NCI-H2107 treated with DMSO at 0.1 percent for 48 hours (cell line): Measurements from ENCODE around the gene LIMS2.

ENCODE experiments used
- DNase-seq: peaks from one replicate; lab custom pipeline; 2025; ENCODE audit not compliant: unreplicated experiment; lab: John Stamatoyannopoulos, UW

The LIMS2 gene

GRCh38 chr2:127701193-127701650 is 25.9 kb upstream of the LIMS2 start, which contains the start of gene SFT2D3:
SFT2D3 (plus strand) TSS chr2:127701497; CDS start chr2:127701529, 32 bp downstream.
- peak; percentile 83 for DNase-seq

- no peak for DNase-seq
These were observed 25.3 kb upstream of the LIMS2 start for GRCh38 chr2:127700527-127701192.

GRCh38 chr2:127698553-127699355 is 23.4 kb upstream of the LIMS2 start:
- no peak for DNase-seq

GRCh38 chr2:127697482-127698180 is 22.3 kb upstream of the LIMS2 start:
- DNase-seq = no peak

- no peak for DNase-seq
These were observed 20.5 kb upstream of the LIMS2 start for GRCh38 chr2:127695491-127696472.

GRCh38 chr2:127694986-127695385 is 19.7 kb upstream of the LIMS2 start:
- DNase-seq = no peak

GRCh38 chr2:127690696-127691095 is 15.4 kb upstream of the LIMS2 start:
- no peak for DNase-seq

GRCh38 chr2:127688405-127688804 is 13.1 kb upstream of the LIMS2 start:
- no peak for DNase-seq

- no peak for DNase-seq
These were observed 10.2 kb upstream of the LIMS2 start for GRCh38 chr2:127685410-127686080.

GRCh38 chr2:127683757-127684156 is 8.4 kb upstream of the LIMS2 start:
- DNase-seq = no peak

- no peak for DNase-seq
These were observed 7.7 kb upstream of the LIMS2 start for GRCh38 chr2:127683056-127683455.

GRCh38 chr2:127681976-127682857 is 6.9 kb upstream of the LIMS2 start:
- DNase-seq = no peak

GRCh38 chr2:127681288-127681804 is 6.0 kb upstream of the LIMS2 start:
- DNase-seq = no peak

GRCh38 chr2:127680706-127681287 is 5.5 kb upstream of the LIMS2 start:
- DNase-seq = no peak

- DNase-seq = no peak
These were observed 4.5 kb upstream of the LIMS2 start for GRCh38 chr2:127679680-127680361.

GRCh38 chr2:127678991-127679390 is 3.7 kb upstream of the LIMS2 start:
- no peak for DNase-seq

- DNase-seq = no peak
These were observed 3.2 kb upstream of the LIMS2 start for GRCh38 chr2:127678531-127678930.

- DNase-seq = no peak
These were observed 1.6 kb upstream of the LIMS2 start for GRCh38 chr2:127676906-127677305.
